HepG2 (cell line): Measurements from ENCODE around the gene BICDL2. TPM values are rescaled to one million over a fixed set of nuclear protein-coding genes. Genes with fewer than 3 reads are reported as not detected.

ENCODE experiments used
- ERF ChIP-seq: IDR thresholded peaks from 2 replicates; pipeline ENCODE4 v1.6.1; 2018; ENCODE audit warnings: missing biosample characterization, missing genetic modification reagents
- ETS1 ChIP-seq: sonication (generic); formaldehyde crosslinking; IDR thresholded peaks from 2 replicates; pipeline ENCODE4 v1.4.0; 2020; ENCODE audit warnings: missing genetic modification reagents
- FOSL1 ChIP-seq: sonication (generic); formaldehyde crosslinking; IDR thresholded peaks from 2 replicates; pipeline ENCODE4 v1.9.0; 2021; ENCODE audit warnings: missing genetic modification reagents, borderline replicate concordance
- HDAC2 ChIP-seq: sonication (generic); formaldehyde crosslinking; IDR thresholded peaks from 2 replicates; pipeline ENCODE4 v1.4.0; 2020; ENCODE audit warnings: missing genetic modification reagents
- KLF6 ChIP-seq: IDR thresholded peaks from 2 replicates; pipeline ENCODE4 v1.8.0; 2016; ENCODE audit warnings: missing biosample characterization, missing genetic modification reagents
- MNT ChIP-seq: fragments of 450-650 bp; IDR thresholded peaks from 2 replicates; pipeline ENCODE4 v1.6.1; 2016
- SMYD3 ChIP-seq: sonication (generic); formaldehyde crosslinking; IDR thresholded peaks from 2 replicates; pipeline ENCODE4 v1.8.1; 2023; ENCODE audit warnings: mild to moderate bottlenecking, missing genetic modification reagents
- SP2 ChIP-seq: sonication (generic); formaldehyde crosslinking; IDR thresholded peaks from 2 replicates; pipeline ENCODE4 v1.5.1; 2020; ENCODE audit warnings: mild to moderate bottlenecking, missing genetic modification reagents
- TFAP4 ChIP-seq: sonication (generic); IDR thresholded peaks from 2 replicates; pipeline ENCODE4 v1.6.1; 2016; ENCODE audit warnings: low read depth, borderline replicate concordance
- ZBTB40 ChIP-seq, 2 experiments: fragments of 450-650 bp in 1 of 2; sonication (generic) in 1 of 2; formaldehyde crosslinking in 1 of 2; IDR thresholded peaks; 2 replicates each; pipeline versions ENCODE4 v1.6.1 to v1.8.0; 2016 to 2022; ENCODE audit warnings: antibody characterized with exemption in 1 of 2, mild to moderate bottlenecking in 1 of 2, missing genetic modification reagents in 1 of 2
- ZNF317 ChIP-seq: sonication (generic); formaldehyde crosslinking; IDR thresholded peaks from 2 replicates; pipeline ENCODE4 v1.5.0; 2020; ENCODE audit warnings: mild to moderate bottlenecking, missing genetic modification reagents
- ZNF354B ChIP-seq: sonication (generic); formaldehyde crosslinking; IDR thresholded peaks from 2 replicates; pipeline ENCODE4 v1.8.0; 2022; ENCODE audit warnings: mild to moderate bottlenecking, missing genetic modification reagents
- ZNF546 ChIP-seq: sonication (generic); formaldehyde crosslinking; conservative IDR thresholded peaks from 2 replicates; pipeline ENCODE4 v1.8.1; 2023; ENCODE audit warnings: mild to moderate bottlenecking, missing genetic modification reagents
- ZNF615 ChIP-seq: sonication (generic); formaldehyde crosslinking; IDR thresholded peaks from 2 replicates; pipeline ENCODE4 v1.5.0; 2020; ENCODE audit warnings: mild to moderate bottlenecking, missing genetic modification reagents, borderline replicate concordance
- ZNF720 ChIP-seq: sonication (generic); formaldehyde crosslinking; IDR thresholded peaks from 2 replicates; pipeline ENCODE4 v1.4.0; 2020; ENCODE audit warnings: missing genetic modification reagents
- ZNF775 ChIP-seq: sonication (generic); formaldehyde crosslinking; IDR thresholded peaks from 2 replicates; pipeline ENCODE4 v1.4.0; 2020; ENCODE audit warnings: missing genetic modification reagents, mild to moderate bottlenecking, moderate library complexity, borderline replicate concordance
- polyA plus RNA-seq, 8 experiments: library from polyadenylated mRNA; depleted of rRNA in 3 of 8; stranded (reverse) in 7 of 8; unstranded in 1 of 8; fragments of >200 nt; fragmentation: Illumina TruSeq in 4 of 8; extraction: Trizol in 4 of 8; gene quantifications; 2 replicates each; pipeline versions ENCODE4 v1.2.1 to v1.2.3, GENCODE V29; 2011 to 2016; ENCODE audit warnings: low read depth in 4 of 8, missing spikeins in 1 of 8, mixed read lengths in 1 of 8; ENCODE audit not compliant: insufficient read depth in 1 of 8
- total RNA-seq, 5 experiments: library from RNA; depleted of rRNA; stranded (reverse); fragments of >200 nt; fragmentation: Illumina TruSeq; extraction: Trizol; gene quantifications; 2 replicates each; pipeline ENCODE4 v1.2.3, GENCODE V29; 2016; ENCODE audit warnings: low read depth in 1 of 5

BICDL2 gene
- total and polyA plus RNA-seq, 2 of the 13 experiments (the other 11 are each of a cell fraction or from before 2014, with no cell fraction given) = 0.12 TPM; not detected in 1

- TF ChIP-seq HDAC2 (CRISPR knock-in tag) (peak; percentile 46), SP2 (peak; percentile 58; the same call in 1 of the 2 replicates), FOSL1 (no peak), MNT (peak; percentile 53; the same call in 1 of the 2 replicates), ZNF615 (CRISPR knock-in tag) (peak; percentile 84; the same call in 1 of the 2 replicates), ZNF775 (CRISPR knock-in tag) (peak; percentile 21; the same call in 1 of the 2 replicates), ETS1 (no peak), ZNF354B (CRISPR knock-in tag) (peak; percentile 92), TFAP4 (peak; percentile 85; the same call in 1 of the 2 replicates), SMYD3 (CRISPR knock-in tag) (peak; percentile 92), ZNF317 (CRISPR knock-in tag) (0 out of 2 replicates have a peak, but pooled peaks have one; percentile 33), ZBTB40 (IDR thresholded peaks at IDR 0.05) (no peak), ZBTB40 (CRISPR knock-in tag; IDR thresholded peaks at IDR 0.05) (peak; percentile 81), ZNF720 (CRISPR knock-in tag) (no peak), KLF6 (0 out of 2 replicates have a peak, but pooled peaks have one; percentile 59), ZNF546 (CRISPR knock-in tag) (no peak; the same call in 1 of the 2 replicates), ERF (CRISPR knock-in tag) (peak; percentile 86; the same call in 1 of the 2 replicates)
Observed at GRCh38 chr16:3023669-3024478, 12.9 kb downstream of the BICDL2 start, which contains the start of the genes HCFC1R1 and THOC6 (continued).
